Activated CD4-positive, alpha-beta T cell treated with anti-CD3 and anti-CD28 coated beads for 36 hours (primary cell): ENCODE data around the gene GTF2IRD2. TPM values are rescaled to one million over a fixed set of nuclear protein-coding genes. Genes with fewer than 3 reads are reported as not detected.
"Not testable (repeated sequence)": the region's sequence is repeated elsewhere in the genome, so short reads cannot be mapped to it uniquely, and the experiment has no call there.

Experiments
- ATAC-seq: fragments of 200-7000 bp; cut with Tn5 transposase; one replicate; pipeline ENCODE4 v1.10.0; 2021; ENCODE audit warnings: mild to moderate bottlenecking, moderate library complexity
- CTCF ChIA-PET: fragments of 350-600 bp; sonication (Branson Sonifier 250); formaldehyde crosslinking; loops from one replicate; lab custom pipeline; 2021; ENCODE audit warnings: antibody characterized with exemption; lab: Charles Lee
- POLR2A ChIA-PET: fragments of 350-600 bp; sonication (Branson Sonifier 250); formaldehyde crosslinking; loops from one replicate; lab custom pipeline; 2021; ENCODE audit warnings: antibody characterized with exemption, inconsistent platforms; lab: Charles Lee
- DNase-seq: peaks from one replicate; pipeline ENCODE4 v3.0.0-alpha.2; 2020
- H3K27ac Mint-ChIP-seq: one replicate; pipeline ENCODE4 v1.8.0; 2021; ENCODE audit warnings: mixed read lengths
- H3K27me3 Mint-ChIP-seq: one replicate; pipeline ENCODE4 v1.8.0; 2021; ENCODE audit warnings: mixed read lengths
- H3K36me3 Mint-ChIP-seq: one replicate; pipeline ENCODE4 v1.8.0; 2021; ENCODE audit warnings: low read depth, mixed read lengths
- H3K4me1 Mint-ChIP-seq: one replicate; pipeline ENCODE4 v1.8.0; 2021; ENCODE audit warnings: mixed read lengths
- H3K4me3 Mint-ChIP-seq: one replicate; pipeline ENCODE4 v1.8.0; 2021; ENCODE audit warnings: mild to moderate bottlenecking, moderate library complexity, mixed read lengths
- H3K9me3 Mint-ChIP-seq: one replicate; pipeline ENCODE4 v1.8.0; 2021; ENCODE audit warnings: low read depth, mixed read lengths
- intact Hi-C, 2 experiments: fragments of 100-400 bp; cut with DNase I in 1 of 2; cut with micrococcal nuclease in 1 of 2; formaldehyde crosslinking; loops; one replicate each; pipeline versions ENCODE4 v1.14.2 to v1.15.1; 2022 to 2024; cut with DNase I, micrococcal nuclease
- total RNA-seq, 2 experiments: library from RNA; stranded (reverse); gene quantifications; one replicate each; pipeline ENCODE4 v1.2.3, GENCODE V29; 2021

Gene GTF2IRD2
- total RNA-seq, 2 experiments from 2014 or later, result 2.6 to 4.3 TPM

DNA sequence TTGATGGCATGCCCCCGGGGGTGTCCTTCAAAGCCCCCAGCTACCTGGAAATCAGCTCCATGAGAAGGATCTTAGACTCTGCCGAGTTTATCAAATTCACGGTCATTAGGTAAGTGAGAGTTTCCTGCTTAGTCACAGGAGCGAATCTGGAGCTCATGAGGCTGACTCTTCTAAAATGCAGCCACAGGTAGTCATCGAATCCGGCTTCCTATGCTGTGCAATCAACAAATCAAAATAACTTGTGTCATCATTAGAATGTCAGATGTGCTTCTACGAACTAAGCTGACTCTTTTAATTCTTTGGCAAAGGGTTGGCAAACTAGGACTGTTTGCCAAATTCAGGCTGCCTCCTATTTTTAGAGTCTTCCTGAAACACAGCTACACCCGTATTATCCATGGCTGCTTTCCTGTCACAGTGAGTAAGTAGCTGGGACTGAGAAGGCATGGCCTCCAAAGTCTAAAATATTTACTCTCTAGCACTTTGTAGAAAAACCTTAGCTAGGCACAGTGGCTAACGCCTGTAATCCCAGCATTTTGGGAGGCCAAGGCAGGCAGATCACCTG lies 97.4 kb downstream of the GTF2IRD2 start:
- H3K27ac Mint-ChIP-seq, DNase-seq, CTCF ChIA-PET, H3K36me3 Mint-ChIP-seq, H3K4me1 Mint-ChIP-seq, ATAC-seq, H3K27me3 Mint-ChIP-seq, H3K9me3 Mint-ChIP-seq, intact Hi-C loops, POLR2A ChIA-PET, H3K4me3 Mint-ChIP-seq: not testable (repeated sequence)

Other genes starting within 250 kb of the GTF2IRD2 start
- 100 to 1,000 TPM; 125 to 130 TPM for gene GTF2I, start 193.9 kb downstream of the GTF2IRD2 start, total RNA-seq
- gene NCF1, start 77.6 kb downstream of the GTF2IRD2 start, total RNA-seq, result under 1 TPM; 0.35 to 0.78 TPM
- gene CASTOR2, start 113.1 kb upstream of the GTF2IRD2 start, total RNA-seq, result 1 to 10 TPM; 2.5 TPM
- gene RCC1L, start 222.2 kb upstream of the GTF2IRD2 start, total RNA-seq, result 10 to 100 TPM; 35.9 to 52.1 TPM
- 1 to 10 TPM; 7.3 to 7.8 TPM for gene GTF2IRD2B, start 241.0 kb upstream of the GTF2IRD2 start, total RNA-seq